Pancreas (tissue), 10 donors: ENCODE results near the gene TRIM8. TPM values are rescaled to one million over a fixed set of nuclear protein-coding genes. Genes with fewer than 3 reads are reported as not detected.

Experiments
- ATAC-seq, 4 donors: fragments of 200-7000 bp; cut with Tn5 transposase; one replicate each; pipeline versions ENCODE4 v1.8.0 to v1.9.1; 2020; ENCODE audit warnings: mild to moderate bottlenecking in 4 of 4, moderate library complexity in 4 of 4
- DNase-seq, 6 donors: peaks; one replicate each; pipeline ENCODE4 v3.0.0-alpha.2; 2020
- FAIRE-seq: peaks from 2 replicates; lab custom pipeline; 2012; peaks lifted over from hg19 to GRCh38; lab: Jason Lieb, UNC
- H3K27ac ChIP-seq, 4 donors: fragments of 200-600 bp; sonication (generic); 1 replicate in 3 of 4; 2 replicates in 1 of 4; pipeline versions ENCODE4 v1.5.0 to v1.8.0; 2020
- H3K27me3 ChIP-seq, 4 donors: fragments of 200-600 bp; one replicate each; pipeline ENCODE4 v1.8.0; 2021
- H3K36me3 ChIP-seq, 3 donors: fragments of 200-600 bp; sonication (generic) in 1 of 3; one replicate each; pipeline versions ENCODE4 v1.5.0 to v1.8.0; 2020 to 2021
- H3K4me1 ChIP-seq, 3 donors: fragments of 200-600 bp; one replicate each; pipeline ENCODE4 v1.8.0; 2021
- H3K4me3 ChIP-seq, 4 donors: fragments of 200-600 bp; sonication (generic) in 2 of 4; one replicate each; pipeline versions ENCODE4 v1.5.0 to v1.8.0; 2020 to 2021
- H3K9me3 ChIP-seq, 4 donors: fragments of 200-600 bp; one replicate each; pipeline ENCODE4 v1.8.0; 2021
- CTCF ChIP-seq, 4 donors: fragments of 200-600 bp; sonication (generic) in 3 of 4; IDR thresholded peaks; one replicate each; pipeline versions ENCODE4 v1.5.0 to v1.8.0; 2021; ENCODE audit warnings: antibody characterized with exemption in 4 of 4
- WGBS, 2 donors: extraction: QIAGEN DNeasy Blood & Tissue Kit; methylation state at CpG; one replicate each; pipeline ENCODE4 v1.1.7; 2013; 5-methylcytosine and 5-hydroxymethylcytosine counted together
- intact Hi-C, 3 donors: fragments of 100-400 bp; cut with DNase I; formaldehyde crosslinking; loops; one replicate each; pipeline versions ENCODE4 v1.11.1 to v1.14.2; 2022
- polyA plus RNA-seq, 2 donors: library from polyadenylated mRNA; stranded (reverse); fragments of 200-250 nt; gene quantifications; one replicate each; pipeline ENCODE4 v1.2.3, GENCODE V29; 2013
- total RNA-seq, 6 donors: library from RNA; stranded (reverse); fragmentation: NEBNext Ultra II Directional in 4 of 6; extraction: Animal tissue kit (Norgen Biotek cat#: 25700) in 4 of 6; gene quantifications; one replicate each; pipeline versions ENCODE4 v1.2.1 to v1.2.4, GENCODE V29; 2021 to 2023
- donor health status: healthy with polysubstance abuse.
- donor health status: DM: no; HTN: no; CAD: no; lungs with moderate emphysema.
- donor health status: DM: no; HTN: no; CAD: no.
- donor health status: control.
- donor health status: control.
- donor health status: Bipolar disorder and iron deficiency.
- donor health status: DM: yes; HTN: yes; CAD: no.
- donor health status: DM: no; HTN: no; CAD: no.
- donor health status: DM: no; HTN: no; CAD: no.
- donor health status: DM: yes; HTN: yes; CAD: no.

TRIM8 gene
- total and polyA plus RNA-seq, 8 donors, result 42.2 to 106 (median 74.1) TPM

DNA sequence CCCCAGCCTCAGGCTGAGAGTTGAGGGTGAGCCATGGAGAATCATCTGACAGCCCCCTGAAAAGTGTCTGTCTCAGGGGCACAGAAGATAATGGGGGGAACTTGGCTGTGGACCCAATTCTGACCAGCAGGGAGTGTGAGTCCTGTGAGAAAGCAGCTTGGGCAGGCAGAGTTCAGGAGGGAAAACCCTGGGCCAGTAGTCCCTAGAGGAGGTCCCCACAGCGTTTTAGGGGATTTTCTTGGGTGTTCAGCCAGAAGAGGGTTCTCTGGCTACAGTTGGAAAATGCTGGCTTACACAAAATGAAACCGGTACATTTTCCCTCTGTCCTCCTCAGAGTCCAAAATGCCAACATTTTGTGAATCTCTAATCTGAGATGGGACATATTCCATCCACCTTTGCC is 35.8 kb upstream of the TRIM8 start:
- no peak for TF ChIP-seq CTCF (IDR thresholded peaks at IDR 0.05)
- WGBS, 2 donors, result 78 to 94% methylated on average over 2 of the region's 2 CpGs

GRCh38 chr10:102610441-102610887 is 33.8 kb upstream of the TRIM8 start:
- intact Hi-C loops, result no loop called here
- H3K27ac ChIP-seq, result no peak overlapping the region
- 75 to 77% methylated on average over 10 of the region's 10 CpGs for WGBS, 2 donors
- ATAC-seq (no peak), DNase-seq (peak in 1 of 6 donors; percentile 2), FAIRE-seq (no peak)
- TF ChIP-seq CTCF (IDR thresholded peaks at IDR 0.05), result no peak
- H3K27me3 ChIP-seq, result no peaks in the 10 kb centered on the region
- H3K36me3 ChIP-seq, result no peaks in the 10 kb centered on the region
- no peaks in the 10 kb centered on the region for H3K9me3 ChIP-seq
- no peaks in the 10 kb centered on the region for H3K4me1 ChIP-seq
- H3K4me3 ChIP-seq, result no peak overlapping the region

More for the DNA sequence above, 35.8 kb upstream of the TRIM8 start:
- H3K36me3 ChIP-seq, result no peaks in the 10 kb centered on the region
- no peaks in the 10 kb centered on the region for H3K9me3 ChIP-seq
- ATAC-seq, result no peak
- H3K4me3 ChIP-seq, result no peak overlapping the region
- no peaks in the 10 kb centered on the region for H3K4me1 ChIP-seq
- H3K27me3 ChIP-seq, result no peaks in the 10 kb centered on the region
- FAIRE-seq, result no peak
- DNase-seq, result peak in 1 of 6 donors; percentile 0
- no peak overlapping the region for H3K27ac ChIP-seq
- intact Hi-C loops, result no loop called here

GRCh38 chr10:102611514-102612087 is 32.7 kb upstream of the TRIM8 start:
- H3K27me3 ChIP-seq, result no peaks in the 10 kb centered on the region
- no peak for TF ChIP-seq CTCF (IDR thresholded peaks at IDR 0.05)
- no peaks in the 10 kb centered on the region for H3K36me3 ChIP-seq
- no peaks in the 10 kb centered on the region for H3K4me1 ChIP-seq
- DNase-seq, result peak in 1 of 6 donors; percentile 24
- H3K27ac ChIP-seq, result peak overlapping the region in 1 of 4 donors; percentile 17
- ATAC-seq, result peak in 2 of 4 donors; percentile 6 to 10
- WGBS, 2 donors, result 57 to 62% methylated on average over 4 of the region's 4 CpGs
- FAIRE-seq, result no peak
- intact Hi-C loops, result no loop called here
- H3K9me3 ChIP-seq, result no peaks in the 10 kb centered on the region
- no peak overlapping the region for H3K4me3 ChIP-seq

DNA sequence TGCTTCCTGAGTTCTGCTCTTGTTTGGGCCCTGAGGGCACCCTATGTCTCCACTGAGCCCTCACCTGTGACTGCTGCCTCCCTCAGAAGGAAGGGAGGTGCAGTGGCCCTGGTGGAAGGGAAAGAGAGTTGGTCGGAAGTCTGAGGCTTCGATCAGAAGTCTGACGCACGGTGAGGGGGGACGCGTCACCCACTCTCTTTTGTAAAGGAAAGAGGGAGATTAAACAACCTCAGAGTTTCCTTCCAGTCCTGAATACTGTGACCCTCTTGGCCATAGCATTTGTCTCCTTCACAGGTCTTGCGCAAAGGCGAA is 31.4 kb upstream of the TRIM8 start:
- Histone ChIP-seq H3K4me3 (no peak overlapping the region), H3K9me3 (no peaks in the 10 kb centered on the region), H3K27me3 (no peaks in the 10 kb centered on the region), H3K36me3 (no peaks in the 10 kb centered on the region), H3K4me1 (no peaks in the 10 kb centered on the region), H3K27ac (peak overlapping the region in 3 of 4 donors; percentile 17 to 57 (median 54))
- ATAC-seq (no peak), DNase-seq (peak in 1 of 6 donors; percentile 9), FAIRE-seq (no peak)
- TF ChIP-seq CTCF (IDR thresholded peaks at IDR 0.05), result no peak
- 88% methylated on average over 8 of the region's 8 CpGs for WGBS, 2 donors
- intact Hi-C loops, result no loop called here

GRCh38 chr10:102613286-102613685 is 31.0 kb upstream of the TRIM8 start:
- Histone ChIP-seq H3K36me3 (no peaks in the 10 kb centered on the region), H3K4me1 (no peaks in the 10 kb centered on the region), H3K9me3 (no peaks in the 10 kb centered on the region), H3K27ac (peak overlapping the region in 1 of 4 donors; percentile 54), H3K27me3 (no peaks in the 10 kb centered on the region), H3K4me3 (no peak overlapping the region)
- FAIRE-seq (no peak), DNase-seq (peak in 2 of 6 donors; percentile 47 to 58), ATAC-seq (no peak)
- TF ChIP-seq CTCF (IDR thresholded peaks at IDR 0.05), result no peak
- intact Hi-C loops, result no loop called here
- 92 to 93% methylated on average over 7 of the region's 7 CpGs for WGBS, 2 donors
